Stimulated activated CD8-positive, alpha-beta memory T cell treated with anti-CD3 and anti-CD28 coated beads, Interleukin-7, amount 100 ng/mL, for 24 hours (primary cell): Measurements from ENCODE around the gene FGD5.

Experiments
- DNase-seq: peaks from one replicate; pipeline ENCODE4 v3.0.0-alpha.2; 2020; ENCODE audit warnings: low read depth

FGD5 gene

GRCh38 chr3:14831916-14832450 is 13.2 kb downstream of the FGD5 start:
- no peak for DNase-seq

- no peak for DNase-seq
These were observed 14.4 kb downstream of the FGD5 start for GRCh38 chr3:14832975-14833722.

GRCh38 chr3:14834121-14834520 is 15.4 kb downstream of the FGD5 start:
- DNase-seq, result no peak

- DNase-seq, result no peak
These were observed 16.2 kb downstream of the FGD5 start for GRCh38 chr3:14834807-14835466.

GRCh38 chr3:14836049-14836468 is 17.3 kb downstream of the FGD5 start:
- DNase-seq, result no peak

- no peak for DNase-seq
These were observed 18.6 kb downstream of the FGD5 start for GRCh38 chr3:14837186-14837877.

- no peak for DNase-seq
These were observed 19.1 kb downstream of the FGD5 start for GRCh38 chr3:14837878-14838258.

GRCh38 chr3:14839236-14839635 is 20.5 kb downstream of the FGD5 start:
- DNase-seq, result no peak

- DNase-seq, result no peak
These were observed 23.1 kb downstream of the FGD5 start for GRCh38 chr3:14841836-14842235.

GRCh38 chr3:14842277-14842676 is 23.5 kb downstream of the FGD5 start:
- DNase-seq, result no peak

GRCh38 chr3:14843321-14843720 is 24.6 kb downstream of the FGD5 start:
- DNase-seq, result no peak

GRCh38 chr3:14844386-14845170 is 25.8 kb downstream of the FGD5 start:
- no peak for DNase-seq

- DNase-seq, result no peak
These were observed 26.4 kb downstream of the FGD5 start for GRCh38 chr3:14845180-14845579.

- no peak for DNase-seq
These were observed 27.1 kb downstream of the FGD5 start for GRCh38 chr3:14845826-14846225.

GRCh38 chr3:14846226-14846880 is 27.6 kb downstream of the FGD5 start:
- no peak for DNase-seq

GRCh38 chr3:14847613-14848541 is 29.1 kb downstream of the FGD5 start:
- no peak for DNase-seq

- DNase-seq, result no peak
These were observed 30.1 kb downstream of the FGD5 start for GRCh38 chr3:14848906-14849305.

GRCh38 chr3:14849638-14850230 is 31.0 kb downstream of the FGD5 start:
- no peak for DNase-seq

- no peak for DNase-seq
These were observed 33.4 kb downstream of the FGD5 start for GRCh38 chr3:14852058-14852594.

GRCh38 chr3:14852717-14853116 is 34.0 kb downstream of the FGD5 start:
- DNase-seq, result no peak
